GM18868 (cell line): ENCODE measurements around the gene CDO1.
"Not testable (repeated sequence)": the region's sequence is repeated elsewhere in the genome, so short reads cannot be mapped to it uniquely, and the experiment has no call there.

Experiments
- ATAC-seq: cut with Tn5 transposase; IDR thresholded peaks from one replicate; pipeline ENCODE4 v1.9.1; 2021; ENCODE audit warnings: mild to moderate bottlenecking, moderate library complexity; ENCODE audit not compliant: unreplicated experiment

Gene CDO1

GRCh38 chr5:115831163-115831768, 14.8 kb upstream of the CDO1 start:
- ATAC-seq: peak; percentile 78

- no peak for ATAC-seq
These were observed 13.5 kb upstream of the CDO1 start for GRCh38 chr5:115829913-115830312.

- no peak for ATAC-seq
These were observed 9.5 kb upstream of the CDO1 start for GRCh38 chr5:115825948-115826347.

GRCh38 chr5:115824983-115825382, 8.5 kb upstream of the CDO1 start:
- ATAC-seq: not testable (repeated sequence)

- no peak for ATAC-seq
These were observed 4.4 kb upstream of the CDO1 start for GRCh38 chr5:115820846-115821245.

GRCh38 chr5:115818821-115819220, 2.4 kb upstream of the CDO1 start:
- no peak for ATAC-seq

GRCh38 chr5:115817386-115817785, 927 bp upstream of the CDO1 start:
- ATAC-seq: no peak

GRCh38 chr5:115815693-115816225, 700 bp downstream of the CDO1 start:
- ATAC-seq: no peak

- ATAC-seq: no peak
These were observed 1.3 kb downstream of the CDO1 start for GRCh38 chr5:115815006-115815692.

GRCh38 chr5:115813719-115814118, 2.7 kb downstream of the CDO1 start:
- no peak for ATAC-seq

GRCh38 chr5:115812372-115812771, 4.1 kb downstream of the CDO1 start:
- no peak for ATAC-seq

GRCh38 chr5:115811406-115811805, 5.1 kb downstream of the CDO1 start:
- ATAC-seq: no peak

GRCh38 chr5:115810761-115811160, 5.7 kb downstream of the CDO1 start:
- ATAC-seq: no peak

GRCh38 chr5:115809946-115810345, 6.5 kb downstream of the CDO1 start:
- ATAC-seq: no peak

GRCh38 chr5:115808066-115808465, 8.4 kb downstream of the CDO1 start:
- ATAC-seq: not testable (repeated sequence)

GRCh38 chr5:115807654-115808052, 8.8 kb downstream of the CDO1 start:
- no peak for ATAC-seq

GRCh38 chr5:115806986-115807653, 9.3 kb downstream of the CDO1 start:
- no peak for ATAC-seq

- ATAC-seq: no peak
These were observed 14.5 kb downstream of the CDO1 start for GRCh38 chr5:115801984-115802383.

- no peak for ATAC-seq
These were observed 15.3 kb downstream of the CDO1 start for GRCh38 chr5:115801152-115801551.

GRCh38 chr5:115800108-115800507, 16.4 kb downstream of the CDO1 start:
- ATAC-seq: no peak

GRCh38 chr5:115798252-115798651, 18.2 kb downstream of the CDO1 start:
- no peak for ATAC-seq

GRCh38 chr5:115796656-115797055, 19.8 kb downstream of the CDO1 start:
- no peak for ATAC-seq
